SK-N-SH treated with all-trans-retinoic acid at 6 μM for 48 hours (cell line): ENCODE data around the gene TMEM181.
"Not testable (repeated sequence)": the region's sequence is repeated elsewhere in the genome, so short reads cannot be mapped to it uniquely, and the experiment has no call there.

Experiments
- ARNTL ChIP-seq: fragments of 450-650 bp; formaldehyde crosslinking; IDR thresholded peaks from 2 replicates; pipeline ENCODE4 v1.5.0; 2020; ENCODE audit warnings: low read depth, mild to moderate bottlenecking, moderate library complexity, borderline replicate concordance
- CREB5 ChIP-seq: fragments of 250-450 bp; sonication (Bioruptor Pico); IDR thresholded peaks from 2 replicates; pipeline ENCODE4 v1.5.1; 2020; ENCODE audit warnings: low read depth, mild to moderate bottlenecking, moderate library complexity
- CSRNP3 ChIP-seq: fragments of 250-450 bp; sonication (Bioruptor Pico); IDR thresholded peaks from 2 replicates; pipeline ENCODE4 v1.5.1; 2021; ENCODE audit warnings: mild to moderate bottlenecking, moderate library complexity
- ESRRG ChIP-seq: fragments of 250-450 bp; sonication (Bioruptor Pico); IDR thresholded peaks from 2 replicates; pipeline ENCODE4 v1.6.1; 2021; ENCODE audit warnings: mild to moderate bottlenecking
- OSR1 ChIP-seq: fragments of 250-450 bp; sonication (Bioruptor Pico); IDR thresholded peaks from 2 replicates; pipeline ENCODE4 v1.8.0; 2022; ENCODE audit warnings: moderate library complexity, mild to moderate bottlenecking, inconsistent platforms
- POU6F1 ChIP-seq: fragments of 250-450 bp; sonication (Bioruptor Pico); IDR thresholded peaks from 2 replicates; pipeline ENCODE4 v1.8.0; 2021; ENCODE audit warnings: low read depth, mild to moderate bottlenecking, moderate library complexity, borderline replicate concordance
- RARB ChIP-seq: fragments of 250-450 bp; sonication (Bioruptor Pico); IDR thresholded peaks from 2 replicates; pipeline ENCODE4 v1.8.0; 2021; ENCODE audit warnings: mild to moderate bottlenecking, moderate library complexity
- TOX ChIP-seq: fragments of 250-450 bp; sonication (Bioruptor Pico); IDR thresholded peaks from 2 replicates; pipeline ENCODE4 v1.8.0; 2021; ENCODE audit warnings: mild to moderate bottlenecking, moderate library complexity, borderline replicate concordance
- ZFP3 ChIP-seq: fragments of 250-450 bp; sonication (Bioruptor Pico); IDR thresholded peaks from 2 replicates; pipeline ENCODE4 v1.5.0; 2020; ENCODE audit warnings: mild to moderate bottlenecking, moderate library complexity
- ZNF565 ChIP-seq: fragments of 450-650 bp; formaldehyde crosslinking; conservative IDR thresholded peaks from 2 replicates; pipeline ENCODE4 v1.5.0; 2020; ENCODE audit warnings: low read depth, mild to moderate bottlenecking, moderate library complexity
- ZNF8 ChIP-seq: fragments of 450-650 bp; formaldehyde crosslinking; IDR thresholded peaks from 2 replicates; pipeline ENCODE4 v1.5.0; 2020; ENCODE audit warnings: mild to moderate bottlenecking, moderate library complexity

- TF ChIP-seq ZNF8; CREB5 (CRISPR knock-in tag); POU6F1 (CRISPR knock-in tag); ZFP3 (CRISPR knock-in tag); OSR1 (CRISPR knock-in tag); TOX (CRISPR knock-in tag); CSRNP3; ARNTL (CRISPR knock-in tag); ZNF565 (CRISPR knock-in tag); RARB; ESRRG (CRISPR knock-in tag): not testable (repeated sequence)
These were observed 46.1 kb downstream of the TMEM181 start for GRCh38 chr6:158606011-158606410.
